Activated naive CD8-positive, alpha-beta T cell treated with anti-CD3 and anti-CD28 coated beads for 36 hours (primary cell): ENCODE measurements around the gene ADGRG3. TPM values are rescaled to one million over a fixed set of nuclear protein-coding genes. Genes with fewer than 3 reads are reported as not detected.

ENCODE experiments used
- DNase-seq: peaks from one replicate; pipeline ENCODE4 v3.0.0; 2021
- H3K27ac Mint-ChIP-seq: one replicate; pipeline ENCODE4 v1.8.0; 2022; ENCODE audit warnings: mild to moderate bottlenecking, moderate library complexity, mixed read lengths
- H3K27me3 Mint-ChIP-seq: one replicate; pipeline ENCODE4 v1.8.0; 2022; ENCODE audit warnings: mild to moderate bottlenecking, mixed read lengths
- H3K36me3 Mint-ChIP-seq: one replicate; pipeline ENCODE4 v1.8.0; 2021; ENCODE audit warnings: mild to moderate bottlenecking, mixed read lengths
- H3K4me1 Mint-ChIP-seq: one replicate; pipeline ENCODE4 v1.8.0; 2021; ENCODE audit warnings: mixed read lengths
- H3K4me3 Mint-ChIP-seq: one replicate; pipeline ENCODE4 v1.8.0; 2022; ENCODE audit warnings: mild to moderate bottlenecking, moderate library complexity, mixed read lengths
- H3K9me3 Mint-ChIP-seq: one replicate; pipeline ENCODE4 v1.8.0; 2022; ENCODE audit warnings: mixed read lengths
- total RNA-seq, 2 experiments: library from RNA; stranded (reverse); gene quantifications; one replicate each; pipeline ENCODE4 v1.2.3, GENCODE V29; 2021

The ADGRG3 gene
- total RNA-seq, 2 experiments from 2014 or later = not detected

DNA sequence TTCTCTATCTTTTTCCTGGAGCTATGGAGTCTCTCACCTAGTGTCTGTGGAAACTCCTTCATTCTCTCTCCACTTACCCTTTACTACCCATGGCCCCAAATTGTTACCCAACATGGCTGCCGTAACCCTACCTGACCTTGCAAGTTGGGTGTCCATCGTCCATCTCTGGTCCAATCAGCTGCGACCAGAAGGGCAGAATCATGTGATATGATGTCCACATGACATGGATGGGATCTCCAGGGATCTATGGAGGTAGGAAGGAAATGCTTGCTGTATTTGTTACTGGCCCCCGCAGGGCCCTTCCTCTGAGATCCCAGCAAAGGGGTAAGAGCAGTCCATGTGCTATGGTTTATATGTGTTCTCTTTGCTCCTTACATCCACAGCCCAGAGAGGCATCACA is 18.5 kb downstream of the ADGRG3 start:
- Mint-ChIP-seq H3K4me1 (peaks cover 14% of the 10 kb centered on the region), H3K36me3 (no peaks in the 10 kb centered on the region), H3K27ac (no peak overlapping the region), H3K4me3 (no peak overlapping the region), H3K27me3 (no peaks in the 10 kb centered on the region), H3K9me3 (no peaks in the 10 kb centered on the region)
- DNase-seq = no peak

DNA sequence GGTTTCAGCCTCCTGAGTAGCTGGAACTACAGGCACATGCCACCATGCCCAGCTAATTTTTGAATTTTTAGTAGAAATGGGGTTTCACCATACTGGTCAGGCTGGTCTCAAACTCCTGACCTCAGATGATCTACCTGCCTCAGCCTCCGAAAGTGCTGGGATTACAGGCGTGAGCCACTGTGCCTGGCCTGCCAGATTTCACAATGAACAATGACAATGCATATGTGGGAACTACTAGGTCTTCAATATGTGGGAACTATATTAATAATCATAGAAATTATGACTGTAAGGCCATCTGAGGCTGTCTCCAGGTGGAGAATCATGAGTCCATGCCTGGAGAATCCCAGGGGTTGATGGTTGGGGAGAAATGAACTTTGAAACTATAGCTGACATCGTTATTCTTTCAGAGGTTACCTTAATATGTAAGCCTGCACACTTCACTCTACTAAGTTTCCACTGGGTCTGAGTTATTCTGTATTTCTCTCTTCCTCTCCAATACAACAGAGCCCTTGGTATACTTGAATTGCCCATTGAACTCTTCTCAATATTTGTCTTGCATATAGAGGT is 19.3 kb downstream of the ADGRG3 start:
- Mint-ChIP-seq H3K9me3 (no peaks in the 10 kb centered on the region), H3K36me3 (no peaks in the 10 kb centered on the region), H3K27me3 (no peaks in the 10 kb centered on the region), H3K4me3 (no peak overlapping the region), H3K27ac (no peak overlapping the region), H3K4me1 (peaks cover 14% of the 10 kb centered on the region)
- no peak for DNase-seq

DNA sequence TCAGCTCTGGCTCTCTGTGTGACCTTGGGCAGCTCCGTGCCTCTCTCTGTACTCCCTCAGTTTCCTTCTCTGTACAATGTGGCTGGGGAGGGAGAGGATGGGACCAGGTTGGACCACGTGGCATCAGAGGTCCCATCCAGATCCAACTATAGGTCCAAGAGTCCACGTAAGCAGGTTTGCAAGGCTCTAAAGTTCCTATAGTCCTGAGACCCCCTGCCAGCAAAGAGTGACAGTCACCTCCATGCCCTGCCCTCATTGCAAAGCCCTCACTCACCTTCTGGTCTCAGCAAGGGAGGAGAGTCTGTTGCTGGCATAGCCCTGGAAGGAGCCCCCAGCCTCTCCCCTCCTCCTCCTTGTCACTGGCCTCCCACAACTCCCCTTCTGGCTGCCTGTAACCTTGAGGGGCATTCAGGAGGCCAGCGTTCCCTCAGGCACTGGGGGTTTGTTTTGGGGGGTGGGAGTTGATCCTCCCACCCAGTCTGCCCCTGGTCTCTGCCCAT is 20.4 kb downstream of the ADGRG3 start:
- DNase-seq = no peak
- H3K9me3 Mint-ChIP-seq = no peaks in the 10 kb centered on the region
- H3K27me3 Mint-ChIP-seq = no peaks in the 10 kb centered on the region
- no peak overlapping the region for H3K4me3 Mint-ChIP-seq
- no peaks in the 10 kb centered on the region for H3K36me3 Mint-ChIP-seq
- H3K27ac Mint-ChIP-seq = peak overlapping the region; percentile 5
- H3K4me1 Mint-ChIP-seq = peaks cover 14% of the 10 kb centered on the region

DNA sequence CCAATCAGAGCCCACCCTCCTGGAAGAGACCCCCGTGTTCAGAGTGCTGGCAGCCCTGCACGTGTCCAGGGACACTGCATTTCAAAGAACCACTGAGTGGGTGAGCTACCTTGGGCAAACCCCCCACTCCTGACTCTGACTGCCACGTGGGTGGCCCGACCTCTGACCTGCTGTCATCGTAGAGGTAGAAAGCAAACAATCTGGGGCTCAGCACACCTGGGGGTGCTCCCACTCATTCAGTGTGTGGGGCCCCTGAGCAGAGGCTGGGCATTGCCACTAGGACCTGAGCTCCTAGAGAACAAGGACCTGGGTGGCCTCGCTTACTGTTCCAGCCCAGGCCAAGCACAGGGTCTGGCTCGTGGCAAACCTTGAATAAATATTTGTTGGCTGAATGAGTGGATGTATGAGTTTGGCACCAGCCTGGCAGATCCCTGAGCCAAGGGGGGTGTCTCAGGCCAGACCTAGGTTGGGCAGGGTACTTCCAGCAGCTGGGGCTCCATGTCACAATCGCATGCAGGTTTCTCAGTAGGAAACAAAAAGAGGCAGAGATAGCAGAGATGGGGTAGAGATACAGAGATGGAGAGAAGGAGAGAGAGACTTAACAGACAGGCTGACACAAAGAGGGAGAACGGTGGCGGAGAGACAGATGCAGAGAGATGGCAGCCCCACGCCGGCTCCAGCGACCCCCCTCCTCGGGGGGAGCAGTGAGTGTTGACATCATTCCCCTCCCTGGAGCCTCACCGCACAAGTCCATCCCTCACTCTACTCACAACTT is 21.1 kb downstream of the ADGRG3 start:
- no peaks in the 10 kb centered on the region for H3K9me3 Mint-ChIP-seq
- H3K27me3 Mint-ChIP-seq = no peaks in the 10 kb centered on the region
- no peak for DNase-seq
- H3K27ac Mint-ChIP-seq = peak overlapping the region; percentile 75
- H3K4me1 Mint-ChIP-seq = peaks cover 14% of the 10 kb centered on the region
- no peaks in the 10 kb centered on the region for H3K36me3 Mint-ChIP-seq
- H3K4me3 Mint-ChIP-seq = peak overlapping the region; percentile 72

DNA sequence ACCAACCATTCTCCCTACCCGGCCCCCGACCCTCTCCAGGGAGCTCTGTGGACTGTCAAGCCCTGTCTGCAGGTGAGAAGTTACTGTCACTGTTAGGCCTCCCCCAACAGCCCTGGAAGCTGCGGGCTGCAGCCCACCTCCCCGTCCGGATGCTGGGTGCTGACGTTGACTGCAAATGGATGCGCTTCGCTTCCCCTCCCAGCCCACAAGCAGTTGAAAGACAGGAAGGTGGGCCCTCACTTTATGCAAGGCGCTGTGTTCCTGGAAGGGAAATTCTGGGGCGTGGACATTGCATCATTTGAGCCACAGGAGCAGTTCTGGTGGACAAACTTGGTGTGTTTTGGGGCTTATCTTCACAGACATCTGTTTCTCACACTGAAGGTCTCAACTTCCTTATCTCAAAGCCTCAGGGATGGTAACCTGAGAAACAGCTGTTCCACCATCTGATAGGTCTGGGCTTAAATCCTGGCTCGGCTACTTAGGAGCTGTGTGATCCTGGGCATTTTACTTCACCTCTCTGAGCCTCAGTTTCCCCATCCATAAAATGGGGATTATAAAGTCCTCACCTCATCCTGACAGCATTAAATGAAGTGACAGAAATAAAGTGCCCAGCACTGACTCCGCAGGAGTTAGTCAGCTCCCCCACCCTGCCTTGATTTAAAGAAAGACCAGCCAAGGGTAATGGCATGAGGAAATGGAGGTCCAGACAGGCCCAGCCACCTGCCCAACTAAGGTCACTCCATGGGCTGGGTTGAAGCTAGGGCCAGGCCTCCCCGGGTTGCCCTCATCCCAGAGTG is 21.9 kb downstream of the ADGRG3 start:
- H3K9me3 Mint-ChIP-seq = no peaks in the 10 kb centered on the region
- H3K27me3 Mint-ChIP-seq = no peaks in the 10 kb centered on the region
- H3K4me3 Mint-ChIP-seq = peak overlapping the region; percentile 59
- no peaks in the 10 kb centered on the region for H3K36me3 Mint-ChIP-seq
- peak; percentile 62 for DNase-seq
- peaks cover 19% of the 10 kb centered on the region for H3K4me1 Mint-ChIP-seq
- H3K27ac Mint-ChIP-seq = peak overlapping the region; percentile 75

DNA sequence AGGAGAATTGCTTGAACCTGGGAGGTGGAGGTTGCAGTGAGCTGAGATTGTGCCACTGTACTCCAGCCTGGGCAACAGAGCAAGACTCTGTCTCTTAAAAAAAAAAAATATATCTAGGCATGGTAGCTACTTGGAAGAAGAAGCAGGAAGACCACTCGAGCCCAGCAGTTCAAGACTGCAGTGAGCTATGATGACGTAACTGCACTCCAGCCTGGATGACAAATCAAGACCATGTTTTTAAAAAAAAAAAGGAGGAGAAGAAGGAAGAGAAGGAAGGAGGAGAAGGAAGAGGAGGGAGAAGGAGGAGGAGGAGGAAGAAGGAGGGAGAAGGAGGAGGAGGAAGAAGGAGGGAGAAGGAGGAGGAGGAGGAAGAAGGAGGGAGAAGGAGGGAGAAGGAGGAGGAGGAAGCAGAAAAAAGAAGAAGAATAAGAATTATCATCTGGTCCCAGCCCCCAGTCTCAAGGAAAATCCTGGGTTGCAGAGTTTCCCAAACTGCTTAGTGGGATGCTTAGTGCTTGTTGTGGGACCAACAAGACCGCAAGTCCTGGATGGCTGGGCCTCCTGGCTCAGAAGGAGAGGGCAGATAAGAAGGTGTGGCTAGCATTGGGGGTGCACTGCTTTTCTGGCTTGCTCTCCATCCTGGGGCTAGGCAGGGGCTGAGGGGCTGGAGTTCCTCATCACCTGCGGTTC is 22.8 kb downstream of the ADGRG3 start:
- Mint-ChIP-seq H3K4me1 (peaks cover 22% of the 10 kb centered on the region), H3K4me3 (no peak overlapping the region), H3K9me3 (no peaks in the 10 kb centered on the region), H3K36me3 (no peaks in the 10 kb centered on the region), H3K27ac (peak overlapping the region; percentile 75), H3K27me3 (no peaks in the 10 kb centered on the region)
- DNase-seq = no peak

DNA sequence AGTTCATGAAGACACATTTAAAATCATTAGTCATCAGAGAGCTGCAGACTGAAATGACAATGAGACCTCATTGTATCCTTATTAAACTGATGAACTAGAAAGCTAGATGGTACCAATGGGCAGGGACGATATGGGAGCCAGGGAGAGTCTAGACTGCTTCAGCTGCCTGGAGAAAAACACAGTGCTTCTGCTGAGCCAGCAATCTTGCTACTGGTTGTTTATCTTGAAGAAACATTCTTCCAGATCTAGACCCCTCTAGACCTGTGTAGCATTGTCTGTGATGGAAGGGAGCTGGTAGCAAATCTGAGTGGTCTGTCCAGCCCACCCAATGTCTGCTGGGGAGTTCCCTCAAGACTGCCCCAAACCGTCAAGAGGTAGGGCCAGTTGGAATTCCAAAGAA is 24.5 kb downstream of the ADGRG3 start:
- no peak for DNase-seq
- H3K9me3 Mint-ChIP-seq = no peaks in the 10 kb centered on the region
- peaks cover 22% of the 10 kb centered on the region for H3K4me1 Mint-ChIP-seq
- H3K27me3 Mint-ChIP-seq = no peaks in the 10 kb centered on the region
- H3K27ac Mint-ChIP-seq = no peak overlapping the region
- H3K4me3 Mint-ChIP-seq = no peak overlapping the region
- no peaks in the 10 kb centered on the region for H3K36me3 Mint-ChIP-seq

DNA sequence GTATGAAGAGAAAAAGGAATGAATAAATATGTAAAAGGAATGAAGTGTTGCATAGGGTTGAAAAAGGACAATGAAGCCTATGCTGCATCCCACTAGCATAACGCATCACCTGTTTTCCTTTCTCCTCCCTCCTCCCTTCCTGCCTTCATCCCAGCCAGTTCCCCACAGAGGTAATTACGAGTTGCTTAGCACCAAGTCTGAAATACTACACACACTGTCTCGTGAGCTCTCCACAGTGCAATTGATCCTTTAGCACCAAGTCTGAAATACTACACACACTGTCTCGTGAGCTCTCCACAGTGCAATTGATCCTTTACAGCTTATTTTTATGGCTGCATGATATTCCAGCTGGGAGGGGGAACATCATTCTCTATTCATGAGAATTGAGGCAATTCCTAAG is 25.4 kb downstream of the ADGRG3 start:
- peaks cover 19% of the 10 kb centered on the region for H3K4me1 Mint-ChIP-seq
- no peak for DNase-seq
- no peak overlapping the region for H3K4me3 Mint-ChIP-seq
- no peaks in the 10 kb centered on the region for H3K9me3 Mint-ChIP-seq
- H3K27ac Mint-ChIP-seq = no peak overlapping the region
- H3K27me3 Mint-ChIP-seq = no peaks in the 10 kb centered on the region
- H3K36me3 Mint-ChIP-seq = no peaks in the 10 kb centered on the region

DNA sequence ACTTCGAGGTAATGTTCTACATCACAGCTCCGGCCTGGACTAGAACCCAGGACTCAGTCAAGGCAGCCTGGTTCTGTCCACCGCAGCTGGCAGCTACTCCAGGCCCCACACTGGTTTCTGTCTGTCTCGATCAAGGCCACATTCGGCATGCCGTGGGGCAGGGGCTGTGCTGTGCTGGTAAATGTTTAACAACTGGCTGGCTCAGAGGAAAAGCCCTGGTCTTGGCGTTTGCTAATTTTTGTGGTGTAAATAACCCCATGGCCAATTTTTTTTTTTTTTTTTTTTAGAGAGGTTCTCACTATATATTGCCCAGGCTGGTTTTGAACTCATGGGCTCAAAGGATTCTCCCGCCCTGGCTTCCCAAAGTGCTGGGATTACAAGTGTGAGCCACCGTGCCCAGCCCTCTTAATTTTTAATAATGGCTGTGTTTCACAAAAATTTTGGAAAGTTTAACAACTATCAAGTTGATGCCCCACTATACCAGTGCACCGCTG is 26.2 kb downstream of the ADGRG3 start:
- no peak for DNase-seq
- peaks cover 17% of the 10 kb centered on the region for H3K4me1 Mint-ChIP-seq
- no peaks in the 10 kb centered on the region for H3K27me3 Mint-ChIP-seq
- no peaks in the 10 kb centered on the region for H3K36me3 Mint-ChIP-seq
- H3K4me3 Mint-ChIP-seq = no peak overlapping the region
- H3K9me3 Mint-ChIP-seq = no peaks in the 10 kb centered on the region
- H3K27ac Mint-ChIP-seq = no peak overlapping the region

DNA sequence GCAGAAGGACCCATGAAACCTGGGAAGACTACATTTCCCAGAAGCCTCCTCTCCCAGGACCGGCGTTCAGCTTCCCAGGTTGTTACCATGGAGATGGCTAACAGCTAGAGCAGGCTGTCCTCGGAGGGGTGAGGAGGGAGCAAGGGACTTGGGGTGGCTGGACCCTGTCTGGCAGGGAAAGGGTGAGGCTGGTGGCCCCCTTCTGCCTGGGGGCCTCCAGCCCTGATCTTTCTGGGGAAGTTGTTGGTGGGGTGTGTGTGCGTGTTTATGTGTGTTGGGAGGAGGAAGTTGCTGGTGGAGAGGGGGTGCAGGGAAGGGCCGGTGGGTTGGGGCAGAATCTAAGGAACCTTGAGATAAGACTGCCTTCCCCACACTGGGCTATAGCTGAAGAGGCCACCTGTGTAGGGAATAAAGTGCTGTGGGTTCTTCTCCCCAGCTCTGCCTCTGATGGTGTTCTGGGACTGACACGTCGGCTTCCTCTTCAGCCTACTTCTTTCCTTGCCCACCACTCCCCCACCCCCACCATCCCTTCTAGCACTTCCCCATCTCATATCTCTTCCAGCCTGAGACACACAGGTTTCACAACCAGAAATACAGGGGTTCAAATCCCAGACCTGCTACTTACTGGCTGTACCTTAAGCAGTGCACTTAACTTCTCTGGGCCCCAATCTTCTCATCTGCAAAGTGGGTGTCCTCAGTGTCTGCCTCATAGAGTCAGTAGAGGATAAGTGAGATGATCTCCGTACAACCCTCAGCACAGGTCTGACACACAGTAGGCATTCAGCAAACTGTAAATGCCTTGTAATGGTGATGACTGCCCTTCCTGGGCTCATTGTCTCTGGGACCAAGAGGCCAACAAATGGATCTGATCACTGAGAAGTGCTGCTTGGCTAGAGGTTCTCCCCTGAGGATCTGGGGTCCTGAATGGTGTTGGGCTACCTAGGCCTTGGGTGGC is 26.9 kb downstream of the ADGRG3 start, which contains the start of gene DRC7:
Gene DRC7, plus strand, starts transcription at position 82 of the 955 bp plus-strand sequence. CDS start 3,144 bp downstream, outside the sequence.
- DNase-seq = peak; percentile 14
- Mint-ChIP-seq H3K4me3 (peak within 1 kb of the TSS; percentile 55), H3K4me1 (peaks cover 12% of the 10 kb centered on the region), H3K27ac (no peak within 1 kb of the TSS), H3K27me3 (no peaks in the 10 kb centered on the region), H3K36me3 (no peaks in the 10 kb centered on the region), H3K9me3 (no peaks in the 10 kb centered on the region)

DNA sequence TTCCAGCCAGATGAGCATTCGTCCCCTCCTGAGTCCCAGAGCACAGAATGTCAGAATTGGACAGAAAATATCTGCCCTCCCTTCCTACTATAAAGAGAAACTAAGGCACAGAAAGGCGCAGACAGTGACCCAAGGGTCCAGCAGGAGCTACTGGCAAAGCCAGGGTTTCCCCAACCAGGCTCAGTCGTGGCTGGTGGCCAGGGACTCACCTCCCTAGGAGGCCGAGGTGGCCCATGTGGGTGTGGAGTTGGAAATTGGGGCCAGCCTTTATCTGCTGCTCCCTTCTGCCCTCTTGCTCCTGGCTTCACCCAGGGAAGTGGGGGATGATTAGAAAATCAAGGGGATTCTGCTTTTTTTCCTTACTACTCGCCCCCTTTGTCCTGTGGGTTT is 27.6 kb downstream of the ADGRG3 start:
- Mint-ChIP-seq H3K27me3 (no peaks in the 10 kb centered on the region), H3K36me3 (no peaks in the 10 kb centered on the region), H3K9me3 (no peaks in the 10 kb centered on the region), H3K4me3 (no peak overlapping the region), H3K27ac (no peak overlapping the region), H3K4me1 (peaks cover 8% of the 10 kb centered on the region)
- DNase-seq = no peak

DNA sequence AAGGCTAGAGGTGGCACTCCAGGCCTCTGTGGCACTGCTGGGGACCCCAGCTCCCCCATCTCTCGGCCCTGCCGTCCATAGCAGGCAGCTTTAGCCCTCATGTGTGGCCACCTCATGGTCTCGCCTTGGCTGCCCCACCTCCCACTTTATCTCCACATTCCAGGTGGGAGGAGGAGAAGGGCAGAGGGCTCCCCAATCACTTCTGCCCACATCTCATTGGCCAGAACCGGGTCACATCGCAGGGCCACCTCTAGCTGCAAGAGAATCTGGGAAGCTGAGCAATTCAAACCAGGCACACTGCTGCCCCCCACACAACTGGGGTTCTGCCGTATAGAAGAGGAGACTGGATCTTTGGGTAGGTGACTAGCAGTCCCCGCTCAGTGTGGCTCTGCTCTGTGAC is 28.1 kb downstream of the ADGRG3 start:
- Mint-ChIP-seq H3K27ac (no peak overlapping the region), H3K4me1 (peaks cover 8% of the 10 kb centered on the region), H3K36me3 (no peaks in the 10 kb centered on the region), H3K4me3 (no peak overlapping the region), H3K9me3 (no peaks in the 10 kb centered on the region), H3K27me3 (no peaks in the 10 kb centered on the region)
- no peak for DNase-seq

DNA sequence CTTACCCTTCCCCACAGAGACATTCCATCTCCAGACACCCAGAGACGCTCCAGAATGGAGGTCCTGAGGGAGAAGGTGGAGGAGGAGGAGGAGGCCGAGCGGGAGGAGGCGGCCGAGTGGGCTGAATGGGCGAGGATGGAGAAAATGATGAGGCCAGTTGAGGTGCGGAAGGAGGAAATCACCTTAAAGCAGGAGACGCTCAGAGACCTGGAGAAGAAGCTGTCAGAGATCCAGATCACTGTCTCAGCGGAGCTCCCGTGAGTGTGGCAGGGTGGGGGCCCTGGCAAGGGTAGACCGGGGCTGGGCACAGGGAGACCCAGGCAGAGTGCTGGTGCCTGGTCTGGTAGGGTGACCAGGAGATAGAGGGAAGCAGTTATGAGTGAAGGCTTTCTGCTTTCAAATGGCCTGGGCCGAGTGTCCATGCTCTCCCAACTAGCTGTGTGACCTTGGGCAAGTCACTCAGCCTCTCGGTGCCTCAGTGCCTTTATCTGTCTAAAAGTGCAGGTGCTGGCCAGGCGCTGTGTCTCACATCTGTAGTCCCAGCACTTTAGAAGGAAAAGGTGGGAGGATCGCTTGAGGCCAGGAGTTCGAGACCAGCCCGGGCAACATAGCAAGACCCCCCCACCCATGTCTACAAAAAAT is 29.9 kb downstream of the ADGRG3 start:
- H3K4me1 Mint-ChIP-seq = peaks cover 8% of the 10 kb centered on the region
- no peaks in the 10 kb centered on the region for H3K36me3 Mint-ChIP-seq
- no peaks in the 10 kb centered on the region for H3K9me3 Mint-ChIP-seq
- H3K27me3 Mint-ChIP-seq = no peaks in the 10 kb centered on the region
- DNase-seq = no peak
- no peak overlapping the region for H3K4me3 Mint-ChIP-seq
- no peak overlapping the region for H3K27ac Mint-ChIP-seq
